Endothelial cell (in vitro differentiated cells): Measurements from ENCODE around the gene SAMD3. TPM values are rescaled to one million over a fixed set of nuclear protein-coding genes. Genes with fewer than 3 reads are reported as not detected.

Source experiments
- DNase-seq: peaks from one replicate; pipeline ENCODE4 v3.0.0; 2021; ENCODE audit warnings: low spot score
- H3K27ac Mint-ChIP-seq: one replicate; pipeline ENCODE4 v1.8.0; 2021; ENCODE audit warnings: mixed read lengths, inconsistent platforms; ENCODE audit not compliant: unreplicated experiment
- H3K27me3 Mint-ChIP-seq: one replicate; pipeline ENCODE4 v1.8.0; 2021; ENCODE audit warnings: mild to moderate bottlenecking, moderate library complexity, mixed read lengths, inconsistent platforms; ENCODE audit not compliant: unreplicated experiment
- H3K36me3 Mint-ChIP-seq: one replicate; pipeline ENCODE4 v1.8.0; 2021; ENCODE audit warnings: mild to moderate bottlenecking, low read depth, mixed read lengths, inconsistent platforms; ENCODE audit not compliant: unreplicated experiment
- H3K4me1 Mint-ChIP-seq: one replicate; pipeline ENCODE4 v1.8.0; 2021; ENCODE audit warnings: mild to moderate bottlenecking, mixed read lengths, inconsistent platforms; ENCODE audit not compliant: unreplicated experiment
- H3K4me3 Mint-ChIP-seq: one replicate; pipeline ENCODE4 v1.8.0; 2021; ENCODE audit warnings: mild to moderate bottlenecking, mixed read lengths, inconsistent platforms; ENCODE audit not compliant: unreplicated experiment
- H3K9me3 Mint-ChIP-seq: one replicate; pipeline ENCODE4 v1.8.0; 2021; ENCODE audit warnings: mixed read lengths, inconsistent platforms; ENCODE audit not compliant: unreplicated experiment
- CTCF ChIP-seq: fragments of 200-600 bp; sonication (generic); IDR thresholded peaks from one replicate; pipeline ENCODE4 v1.5.0; 2021; ENCODE audit warnings: antibody characterized with exemption; ENCODE audit not compliant: unreplicated experiment
- total RNA-seq: library from RNA; stranded (reverse); fragmentation: NEBNext Ultra II Directional; extraction: Animal tissue kit (Norgen Biotek cat#: 25700); gene quantifications from one replicate; pipeline ENCODE4 v1.2.1, GENCODE V29; 2021; ENCODE audit not compliant: unreplicated experiment

The SAMD3 gene
- total RNA-seq, 1 donor from 2014 or later = 1.0 TPM

GRCh38 chr6:130138909-130139242 lies 83.9 kb downstream of the SAMD3 start:
- Mint-ChIP-seq H3K27ac (no peak overlapping the region), H3K4me3 (no peak overlapping the region), H3K4me1 (peaks cover 19% of the 10 kb centered on the region), H3K36me3 (peaks cover 31% of the 10 kb centered on the region), H3K9me3 (no peaks in the 10 kb centered on the region), H3K27me3 (no peaks in the 10 kb centered on the region)
- TF ChIP-seq CTCF = no peak
- DNase-seq = no peak

- Mint-ChIP-seq H3K4me3 (no peak overlapping the region), H3K9me3 (no peaks in the 10 kb centered on the region), H3K27ac (no peak overlapping the region), H3K27me3 (no peaks in the 10 kb centered on the region), H3K4me1 (peaks cover 19% of the 10 kb centered on the region), H3K36me3 (peaks cover 28% of the 10 kb centered on the region)
- DNase-seq = no peak
- no peak for TF ChIP-seq CTCF
Measured at GRCh38 chr6:130138116-130138908, 84.4 kb downstream of the SAMD3 start.

- Mint-ChIP-seq H3K27me3 (no peaks in the 10 kb centered on the region), H3K27ac (no peak overlapping the region), H3K9me3 (no peaks in the 10 kb centered on the region), H3K4me1 (peaks cover 19% of the 10 kb centered on the region), H3K36me3 (peaks cover 21% of the 10 kb centered on the region), H3K4me3 (no peak overlapping the region)
- TF ChIP-seq CTCF = no peak
- no peak for DNase-seq
Measured at GRCh38 chr6:130136798-130137197, 86.0 kb downstream of the SAMD3 start.

GRCh38 chr6:130134582-130134981 lies 88.2 kb downstream of the SAMD3 start:
- Mint-ChIP-seq H3K27ac (no peak overlapping the region), H3K36me3 (peaks cover 16% of the 10 kb centered on the region), H3K4me3 (no peak overlapping the region), H3K9me3 (no peaks in the 10 kb centered on the region), H3K27me3 (no peaks in the 10 kb centered on the region), H3K4me1 (peaks cover 19% of the 10 kb centered on the region)
- no peak for DNase-seq
- TF ChIP-seq CTCF = no peak

- no peak for DNase-seq
- peaks cover 14% of the 10 kb centered on the region for H3K36me3 Mint-ChIP-seq
- no peak overlapping the region for H3K27ac Mint-ChIP-seq
- peaks cover 19% of the 10 kb centered on the region for H3K4me1 Mint-ChIP-seq
- TF ChIP-seq CTCF = no peak
- no peak overlapping the region for H3K4me3 Mint-ChIP-seq
- no peaks in the 10 kb centered on the region for H3K27me3 Mint-ChIP-seq
- H3K9me3 Mint-ChIP-seq = no peaks in the 10 kb centered on the region
Measured at GRCh38 chr6:130132286-130132701, 90.5 kb downstream of the SAMD3 start.
